OCI-LY7 (cell line): ENCODE results near the gene ADAM12. TPM values are rescaled to one million over a fixed set of nuclear protein-coding genes. Genes with fewer than 3 reads are reported as not detected.

ENCODE experiments used
- BruUV-seq: library from RNA; stranded (reverse); fragments of 400-500 nt; replicated peaks from 2 replicates; lab custom pipeline; 2021; lab: Mats Ljungman, UMichigan
- CTCF ChIA-PET: fragments of 300-600 bp; sonication (Branson Sonifier 250); formaldehyde crosslinking; loops from one replicate; lab custom pipeline; 2022; ENCODE audit warnings: antibody characterized with exemption; ENCODE audit not compliant: unreplicated experiment; lab: Charles Lee
- POLR2A ChIA-PET: fragments of 300-600 bp; sonication (Branson Sonifier 250); formaldehyde crosslinking; loops from one replicate; lab custom pipeline; 2022; ENCODE audit warnings: antibody characterized with exemption; lab: Charles Lee
- DNase-seq: peaks from one replicate; pipeline ENCODE4 v3.0.0-alpha.2; 2015; ENCODE audit warnings: low spot score
- H2AFZ ChIP-seq: fragments of 200-600 bp; sonication (generic), shearing (Covaris generic); 2 replicates; pipeline ENCODE4 v1.6.1; 2014; ENCODE audit warnings: mild to moderate bottlenecking, antibody characterized with exemption, low read length, moderate library complexity
- H3K27ac ChIP-seq: fragments of 200-600 bp; sonication (generic); 2 replicates; pipeline ENCODE4 v1.5.1; 2014; ENCODE audit warnings: mixed run types, low read depth, mild to moderate bottlenecking, moderate library complexity, low read length, inconsistent platforms; ENCODE audit not compliant: poor library complexity, severe bottlenecking
- H3K36me3 ChIP-seq: fragments of 200-600 bp; sonication (generic); 2 replicates; pipeline ENCODE4 v1.6.1; 2014; ENCODE audit warnings: mild to moderate bottlenecking, antibody characterized with exemption, low read length, moderate library complexity, mixed read lengths; ENCODE audit not compliant: insufficient read depth
- H3K4me1 ChIP-seq: fragments of 200-600 bp; sonication (generic); 2 replicates; pipeline ENCODE4 v1.5.1; 2014; ENCODE audit warnings: mild to moderate bottlenecking, low read length; ENCODE audit not compliant: insufficient read depth, poor library complexity, severe bottlenecking
- H3K4me2 ChIP-seq: fragments of 200-600 bp; sonication (generic); 2 replicates; pipeline ENCODE4 v1.6.1; 2014; ENCODE audit warnings: mild to moderate bottlenecking, low read length
- H3K4me3 ChIP-seq: fragments of 200-600 bp; sonication (generic); 2 replicates; pipeline ENCODE4 v1.5.1; 2014; ENCODE audit warnings: mild to moderate bottlenecking, low read depth, low read length; ENCODE audit not compliant: poor library complexity, severe bottlenecking
- H3K79me2 ChIP-seq: fragments of 200-600 bp; sonication (generic); 2 replicates; pipeline ENCODE4 v1.6.1; 2016; ENCODE audit warnings: low read depth, mild to moderate bottlenecking, low read length, moderate library complexity, mixed read lengths; ENCODE audit not compliant: insufficient read depth
- H3K9me2 ChIP-seq: fragments of 200-600 bp; sonication (generic); 2 replicates; pipeline ENCODE4 v1.6.1; 2016; ENCODE audit warnings: mild to moderate bottlenecking, low read length, mixed read lengths; ENCODE audit not compliant: insufficient read depth
- H3K9me3 ChIP-seq: fragments of 200-600 bp; sonication (generic); 2 replicates; pipeline ENCODE4 v1.6.1; 2014; ENCODE audit warnings: mild to moderate bottlenecking, mixed run types, low read length, mixed read lengths
- H4K20me1 ChIP-seq: fragments of 200-600 bp; sonication (generic); 2 replicates; pipeline ENCODE4 v1.6.1; 2014; ENCODE audit warnings: mild to moderate bottlenecking, antibody characterized with exemption, low read length, moderate library complexity, mixed read lengths; ENCODE audit not compliant: insufficient read depth
- EZH2phosphoT487 ChIP-seq: fragments of 200-600 bp; sonication (generic); IDR thresholded peaks from 2 replicates; pipeline ENCODE4 v1.6.1; 2018; ENCODE audit warnings: low read depth, borderline replicate concordance, mild to moderate bottlenecking, mixed run types, antibody characterized with exemption, low read length, moderate library complexity, mixed read lengths
- intact Hi-C: fragments of 100-400 bp; cut with micrococcal nuclease; formaldehyde crosslinking; loops from one replicate; pipeline ENCODE4 v1.10.0; 2022; ENCODE audit not compliant: unreplicated experiment
- total RNA-seq, 2 experiments: library from RNA; depleted of rRNA in 1 of 2; stranded (reverse); fragments of >200 nt in 1 of 2; shearing (Covaris generic) in 1 of 2; gene quantifications; 2 replicates each; pipeline ENCODE4 v1.2.3, GENCODE V29; 2014 to 2022
- TF ChIP-seq, protein P1 (sequence below): fragments of 200-600 bp; sonication (generic); conservative IDR thresholded peaks from 2 replicates; pipeline ENCODE4 v1.5.1; 2014; ENCODE audit warnings: mild to moderate bottlenecking, antibody characterized with exemption, low read length, moderate library complexity, mixed read lengths

ADAM12 gene
- total RNA-seq, 2 experiments from 2014 or later, result 0.06 TPM; not detected in 1

DNA sequence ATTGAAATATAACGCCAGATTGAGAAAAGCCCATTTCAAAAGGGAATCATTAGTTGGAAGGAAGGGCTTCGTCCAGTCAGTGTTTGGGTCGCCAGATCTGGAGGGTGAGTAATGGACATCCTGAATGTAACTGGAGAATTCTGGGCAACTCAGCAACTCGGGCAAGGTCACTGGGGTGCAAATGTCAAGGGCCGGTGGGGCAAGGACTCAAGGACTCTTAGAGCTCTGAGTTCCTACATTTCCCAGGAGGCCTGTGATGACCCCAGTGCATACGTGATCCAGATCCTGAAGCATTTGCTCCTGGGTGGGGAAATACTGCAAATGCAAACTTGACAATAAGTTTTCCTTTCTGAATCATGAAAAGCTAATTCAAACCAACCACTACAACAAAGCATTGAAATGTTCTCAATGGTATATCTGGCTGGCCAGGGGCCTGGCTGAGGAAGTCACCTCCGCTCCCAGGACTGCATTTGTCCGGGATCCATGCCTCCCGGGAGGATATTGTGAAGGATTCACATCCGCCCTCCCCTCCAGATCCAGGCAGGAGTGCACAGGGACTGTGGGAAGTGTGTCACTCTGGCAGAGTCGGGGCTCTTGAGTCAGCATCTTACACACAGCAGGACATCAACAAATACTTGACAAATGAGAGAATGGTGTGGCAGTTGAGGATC is 327.9 kb downstream of the ADAM12 start:
- Histone ChIP-seq H3K4me2 (no peak overlapping the region), H3K36me3 (no peaks in the 10 kb centered on the region), H4K20me1 (no peaks in the 10 kb centered on the region), H3K9me3 (no peaks in the 10 kb centered on the region), H3K4me3 (no peak overlapping the region), H3K27ac (no peak overlapping the region), H3K9me2 (no peaks in the 10 kb centered on the region), H3K4me1 (no peaks in the 10 kb centered on the region), H2AFZ (no peak overlapping the region), H3K79me2 (no peaks in the 10 kb centered on the region)
- TF ChIP-seq, protein P1, sequence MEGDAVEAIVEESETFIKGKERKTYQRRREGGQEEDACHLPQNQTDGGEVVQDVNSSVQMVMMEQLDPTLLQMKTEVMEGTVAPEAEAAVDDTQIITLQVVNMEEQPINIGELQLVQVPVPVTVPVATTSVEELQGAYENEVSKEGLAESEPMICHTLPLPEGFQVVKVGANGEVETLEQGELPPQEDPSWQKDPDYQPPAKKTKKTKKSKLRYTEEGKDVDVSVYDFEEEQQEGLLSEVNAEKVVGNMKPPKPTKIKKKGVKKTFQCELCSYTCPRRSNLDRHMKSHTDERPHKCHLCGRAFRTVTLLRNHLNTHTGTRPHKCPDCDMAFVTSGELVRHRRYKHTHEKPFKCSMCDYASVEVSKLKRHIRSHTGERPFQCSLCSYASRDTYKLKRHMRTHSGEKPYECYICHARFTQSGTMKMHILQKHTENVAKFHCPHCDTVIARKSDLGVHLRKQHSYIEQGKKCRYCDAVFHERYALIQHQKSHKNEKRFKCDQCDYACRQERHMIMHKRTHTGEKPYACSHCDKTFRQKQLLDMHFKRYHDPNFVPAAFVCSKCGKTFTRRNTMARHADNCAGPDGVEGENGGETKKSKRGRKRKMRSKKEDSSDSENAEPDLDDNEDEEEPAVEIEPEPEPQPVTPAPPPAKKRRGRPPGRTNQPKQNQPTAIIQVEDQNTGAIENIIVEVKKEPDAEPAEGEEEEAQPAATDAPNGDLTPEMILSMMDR, result no peak
- TF ChIP-seq EZH2phosphoT487, result no peak
- intact Hi-C loops, result no loop called here
- ChIA-PET POLR2A (no interaction called here), CTCF (no interaction called here)
- BruUV-seq, result no TSS peak
- DNase-seq, result no peak

DNA sequence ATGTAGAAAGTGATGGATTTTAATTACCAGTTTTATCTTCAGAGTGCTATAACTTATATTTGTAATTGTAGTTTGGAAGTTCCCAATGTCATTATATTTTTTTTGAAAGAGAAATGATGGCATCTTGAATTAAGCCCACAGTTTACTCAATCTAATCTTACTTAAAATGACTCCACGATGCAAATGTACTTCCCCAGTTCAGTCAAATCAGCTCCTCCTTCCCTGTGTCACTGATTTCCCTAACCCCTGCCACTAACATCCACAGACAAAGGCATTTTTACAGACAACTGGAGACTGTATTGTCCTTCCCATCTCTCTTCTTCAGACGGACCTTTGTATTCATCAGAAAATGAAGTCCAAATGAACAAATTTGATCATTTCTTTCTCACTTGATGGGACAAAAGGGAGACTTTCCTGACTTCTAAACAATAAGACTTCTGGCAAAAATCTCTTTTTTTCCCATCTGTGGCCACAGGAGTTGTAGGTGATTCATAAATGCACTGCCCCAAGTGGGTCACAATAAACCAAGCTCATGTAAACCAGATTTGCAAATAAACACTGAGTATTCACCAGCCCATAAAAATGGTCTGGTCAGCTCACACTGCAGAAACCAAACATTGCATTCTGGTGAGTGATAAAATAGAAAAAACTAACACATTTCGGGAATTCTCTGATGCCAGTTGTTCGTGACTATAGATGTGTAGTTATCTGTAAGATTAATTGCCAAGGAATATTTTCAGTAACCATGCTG is 329.0 kb downstream of the ADAM12 start:
- no peak overlapping the region for H2AFZ ChIP-seq
- ChIA-PET CTCF (no interaction called here), POLR2A (interaction anchor here (0.7 kb wide), 1 partner anchor 38 kb away, joined by 3 read pairs; no protein-coding TSS in a partner anchor)
- no peak overlapping the region for H3K27ac ChIP-seq
- intact Hi-C loops, result no loop called here
- H3K9me2 ChIP-seq, result no peaks in the 10 kb centered on the region
- TF ChIP-seq, protein P1, result no peak
- TF ChIP-seq EZH2phosphoT487, result no peak
- H3K9me3 ChIP-seq, result no peaks in the 10 kb centered on the region
- no peaks in the 10 kb centered on the region for H3K79me2 ChIP-seq
- BruUV-seq, result no TSS peak
- no peak overlapping the region for H3K4me3 ChIP-seq
- H3K36me3 ChIP-seq, result no peaks in the 10 kb centered on the region
- DNase-seq, result no peak
- no peaks in the 10 kb centered on the region for H4K20me1 ChIP-seq
- H3K4me1 ChIP-seq, result no peaks in the 10 kb centered on the region
- no peak overlapping the region for H3K4me2 ChIP-seq

DNA sequence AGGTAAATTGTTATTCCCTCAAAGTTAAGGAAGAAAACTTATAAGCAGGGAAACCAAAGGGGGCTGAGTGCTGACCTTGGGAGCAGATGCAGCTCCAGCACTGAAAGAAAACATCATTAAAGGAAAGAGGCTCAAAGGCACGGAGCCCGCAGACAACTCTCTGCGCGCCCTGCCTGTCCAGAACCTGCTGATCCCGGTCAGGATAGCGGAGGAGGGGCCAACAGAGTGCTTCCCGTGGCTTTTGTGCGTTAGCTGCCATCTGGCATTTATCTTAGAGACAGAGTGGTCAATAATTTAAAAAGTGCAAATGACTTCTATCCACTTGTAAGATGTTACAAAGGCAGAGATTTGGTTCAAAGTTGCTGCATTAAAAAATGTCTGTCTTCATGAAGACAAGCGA is 329.8 kb downstream of the ADAM12 start:
- Histone ChIP-seq H3K4me1 (no peaks in the 10 kb centered on the region), H4K20me1 (no peaks in the 10 kb centered on the region), H3K9me2 (no peaks in the 10 kb centered on the region), H3K4me2 (no peak overlapping the region), H3K4me3 (no peak overlapping the region), H2AFZ (no peak overlapping the region), H3K27ac (no peak overlapping the region), H3K9me3 (no peaks in the 10 kb centered on the region), H3K36me3 (no peaks in the 10 kb centered on the region), H3K79me2 (no peaks in the 10 kb centered on the region)
- TF ChIP-seq, protein P1, result no peak
- no peak for TF ChIP-seq EZH2phosphoT487
- BruUV-seq, result no TSS peak
- intact Hi-C loops, result no loop called here
- ChIA-PET POLR2A (no interaction called here), CTCF (no interaction called here)
- no peak for DNase-seq
